Measurements from ENCODE around the gene DIP2C.

DIP2C gene

DNA sequence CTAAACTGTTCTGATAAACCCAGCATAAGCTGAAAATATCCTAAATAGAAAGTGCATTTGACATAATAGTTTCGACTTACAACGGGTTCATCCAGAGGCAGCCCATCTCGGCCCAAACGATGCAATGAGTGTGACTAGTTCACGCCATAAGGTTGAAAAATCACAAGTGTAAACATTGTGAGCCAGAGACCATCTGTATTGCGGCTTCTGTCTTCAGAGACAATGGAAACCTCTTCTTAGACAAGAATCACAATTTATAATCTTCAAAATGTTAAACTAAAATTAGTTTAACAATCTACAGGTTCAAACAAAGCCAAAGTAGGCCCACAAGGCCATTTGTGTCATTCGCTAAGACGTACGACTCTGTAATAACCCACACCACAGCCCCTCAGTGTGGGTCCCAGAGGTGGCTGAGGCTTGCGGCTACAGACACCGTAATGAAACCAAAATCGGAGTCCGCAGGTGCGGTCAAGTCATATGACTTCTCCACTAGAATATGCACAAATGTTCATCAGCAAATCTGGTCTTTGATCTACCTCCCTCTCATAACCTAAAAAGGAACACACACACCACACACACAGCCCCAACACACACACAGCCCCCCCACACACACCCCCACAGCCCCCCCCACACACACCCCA lies 81.8 kb downstream of the DIP2C start:
- no peaks in the 10 kb centered on the region for H3K79me2 ChIP-seq (ENCODE audit: insufficient read depth, low read length)
- no peak overlapping the region for H2AFZ ChIP-seq (ENCODE audit: low read length)
- no peak overlapping the region for H3K4me2 ChIP-seq (ENCODE audit: low read depth, low read length, poor library complexity, severe bottlenecking)
- no peak overlapping the region for H3K9ac ChIP-seq (ENCODE audit: low read depth, low read length, poor library complexity, severe bottlenecking)
- H3K36me3 ChIP-seq (ENCODE audit: insufficient read depth, low read length) = no peaks in the 10 kb centered on the region
- H3K9me3 ChIP-seq (ENCODE audit: insufficient read depth, low read depth, low read length) = no peaks in the 10 kb centered on the region
- H3K9me2 ChIP-seq (replicated peaks; ENCODE audit: low read depth, low read length) = no peaks in the 10 kb centered on the region
- H4K20me1 ChIP-seq (ENCODE audit: insufficient read depth, low read length, poor library complexity, severe bottlenecking) = no peaks in the 10 kb centered on the region
- H3K4me3 ChIP-seq (ENCODE audit: low read length, poor library complexity, severe bottlenecking) = no peak overlapping the region
- H3K4me1 ChIP-seq (ENCODE audit: insufficient read depth, low read length, poor library complexity, severe bottlenecking) = no peaks in the 10 kb centered on the region
- TF ChIP-seq CTCF (conservative IDR thresholded peaks at IDR 0.05; ENCODE audit: low read length) (no peak), EZH2phosphoT487 (IDR thresholded peaks at IDR 0.05; ENCODE audit: borderline replicate concordance) (no peak)
- peaks cover 12% of the 10 kb centered on the region; the same call in 1 of the 2 replicates for H3F3A ChIP-seq (ENCODE audit: low read depth)
- H3K27me3 ChIP-seq (ENCODE audit: insufficient read depth, low read length, poor library complexity, severe bottlenecking) = no peaks in the 10 kb centered on the region

DNA sequence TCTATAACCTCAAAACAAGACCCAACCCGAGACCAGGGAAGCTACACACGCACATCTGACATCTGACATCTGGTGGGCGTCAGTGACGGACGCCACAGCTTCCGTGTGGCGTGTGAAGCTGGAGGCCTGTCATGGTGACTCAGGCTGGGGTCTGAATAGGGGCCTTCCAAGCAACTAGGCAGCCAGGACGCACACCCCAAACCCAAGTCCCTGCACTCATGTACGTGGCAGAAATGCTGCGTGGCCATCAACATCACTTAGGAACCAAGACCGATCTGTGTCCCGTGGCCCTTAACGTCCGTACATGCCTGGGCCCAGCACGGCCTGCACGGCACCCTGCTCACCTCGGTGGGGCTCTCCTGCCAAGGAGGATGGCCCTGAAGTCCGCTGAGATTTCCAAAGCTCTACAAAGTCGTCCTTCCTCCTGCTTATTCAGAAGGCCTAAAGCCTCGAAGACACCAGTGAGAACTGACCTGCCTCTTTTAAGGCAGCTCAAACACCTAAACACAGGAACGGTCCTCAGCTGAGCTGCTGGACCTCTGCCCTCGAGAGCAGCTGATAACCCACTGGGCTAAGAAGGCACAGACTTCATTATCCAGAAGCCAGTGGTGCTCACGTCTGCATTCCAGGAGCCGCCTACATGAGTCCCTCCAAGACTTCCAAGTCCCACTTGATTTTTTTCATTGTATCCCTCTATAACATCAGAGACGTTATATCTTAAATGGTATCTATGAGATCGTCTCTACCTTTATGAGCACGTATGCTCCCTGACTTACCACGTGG lies 82.5 kb downstream of the DIP2C start:
- Histone ChIP-seq H3K9ac (ENCODE audit: low read depth, low read length, poor library complexity, severe bottlenecking) (no peak overlapping the region), H3K9me3 (ENCODE audit: insufficient read depth, low read depth, low read length) (no peaks in the 10 kb centered on the region), H3K27me3 (ENCODE audit: insufficient read depth, low read length, poor library complexity, severe bottlenecking) (no peaks in the 10 kb centered on the region), H3K9me2 (replicated peaks; ENCODE audit: low read depth, low read length) (no peaks in the 10 kb centered on the region), H3F3A (ENCODE audit: low read depth) (peaks cover 12% of the 10 kb centered on the region; the same call in 1 of the 2 replicates), H2AFZ (ENCODE audit: low read length) (no peak overlapping the region), H3K79me2 (ENCODE audit: insufficient read depth, low read length) (no peaks in the 10 kb centered on the region), H3K36me3 (ENCODE audit: insufficient read depth, low read length) (no peaks in the 10 kb centered on the region), H3K4me1 (ENCODE audit: insufficient read depth, low read length, poor library complexity, severe bottlenecking) (no peaks in the 10 kb centered on the region), H3K4me2 (ENCODE audit: low read depth, low read length, poor library complexity, severe bottlenecking) (no peak overlapping the region), H3K4me3 (ENCODE audit: low read length, poor library complexity, severe bottlenecking) (no peak overlapping the region), H4K20me1 (ENCODE audit: insufficient read depth, low read length, poor library complexity, severe bottlenecking) (no peaks in the 10 kb centered on the region)
- no peak for TF ChIP-seq CTCF (conservative IDR thresholded peaks at IDR 0.05; ENCODE audit: low read length)
- TF ChIP-seq EZH2phosphoT487 (IDR thresholded peaks at IDR 0.05; ENCODE audit: borderline replicate concordance) = no peak

GRCh38 chr10:605632-606325 lies 83.7 kb downstream of the DIP2C start:
- Histone ChIP-seq H4K20me1 (ENCODE audit: insufficient read depth, low read length, poor library complexity, severe bottlenecking) (no peaks in the 10 kb centered on the region), H3K4me3 (ENCODE audit: low read length, poor library complexity, severe bottlenecking) (no peak overlapping the region), H3F3A (ENCODE audit: low read depth) (peaks cover 12% of the 10 kb centered on the region; the same call in 1 of the 2 replicates), H3K9ac (ENCODE audit: low read depth, low read length, poor library complexity, severe bottlenecking) (no peak overlapping the region), H2AFZ (ENCODE audit: low read length) (no peak overlapping the region), H3K27me3 (ENCODE audit: insufficient read depth, low read length, poor library complexity, severe bottlenecking) (no peaks in the 10 kb centered on the region), H3K79me2 (ENCODE audit: insufficient read depth, low read length) (no peaks in the 10 kb centered on the region), H3K4me2 (ENCODE audit: low read depth, low read length, poor library complexity, severe bottlenecking) (no peak overlapping the region), H3K36me3 (ENCODE audit: insufficient read depth, low read length) (no peaks in the 10 kb centered on the region), H3K9me2 (replicated peaks; ENCODE audit: low read depth, low read length) (no peaks in the 10 kb centered on the region), H3K4me1 (ENCODE audit: insufficient read depth, low read length, poor library complexity, severe bottlenecking) (no peaks in the 10 kb centered on the region), H3K9me3 (ENCODE audit: insufficient read depth, low read depth, low read length) (no peaks in the 10 kb centered on the region)
- TF ChIP-seq CTCF (conservative IDR thresholded peaks at IDR 0.05; ENCODE audit: low read length) (no peak), EZH2phosphoT487 (IDR thresholded peaks at IDR 0.05; ENCODE audit: borderline replicate concordance) (no peak)

All from Loucy (cell line).